Right lobe of liver (tissue), 6 donors: ENCODE measurements around the gene CNPY1. TPM values are rescaled to one million over a fixed set of nuclear protein-coding genes. Genes with fewer than 3 reads are reported as not detected.

Source experiments
- ATAC-seq, 4 donors: fragments of 200-7000 bp; cut with Tn5 transposase; one replicate each; pipeline ENCODE4 v1.9.1; 2020; ENCODE audit warnings: mild to moderate bottlenecking in 4 of 4, moderate library complexity in 4 of 4
- DNase-seq, 3 donors: peaks; one replicate each; pipeline ENCODE4 v3.0.0-alpha.2; 2020
- H3K27ac ChIP-seq, 3 donors: fragments of 200-600 bp; one replicate each; pipeline ENCODE4 v1.8.0; 2022
- H3K27me3 ChIP-seq, 2 donors: fragments of 200-600 bp; one replicate each; pipeline ENCODE4 v1.8.0; 2022
- H3K36me3 ChIP-seq, 4 donors: fragments of 200-600 bp; sonication (generic) in 1 of 4; one replicate each; pipeline versions ENCODE4 v1.5.1 to v1.8.0; 2017 to 2022; ENCODE audit warnings: control low read depth in 1 of 4
- H3K4me1 ChIP-seq, 4 donors: fragments of 200-600 bp; sonication (generic) in 1 of 4; one replicate each; pipeline versions ENCODE4 v1.5.1 to v1.8.0; 2017 to 2022; ENCODE audit warnings: control low read depth in 1 of 4
- H3K4me3 ChIP-seq, 3 donors: fragments of 200-600 bp; one replicate each; pipeline ENCODE4 v1.8.0; 2022
- H3K9me3 ChIP-seq, 4 donors: fragments of 200-600 bp; sonication (generic) in 1 of 4; one replicate each; pipeline versions ENCODE4 v1.5.1 to v1.8.0; 2017 to 2022; ENCODE audit warnings: control low read depth in 1 of 4
- POLR2A ChIP-seq: fragments of 450-650 bp; IDR thresholded peaks from one replicate; pipeline ENCODE4 v1.6.1; 2017; ENCODE audit warnings: antibody characterized with exemption, mild to moderate bottlenecking
- WGBS: methylation state at CpG from one replicate; pipeline ENCODE4 v1.1.6; 2018; ENCODE audit warnings: low coverage, low lambda C conversion rate; ENCODE audit not compliant: insufficient coverage; ENCODE audit errors: missing lambda C conversion rate; 5-methylcytosine and 5-hydroxymethylcytosine counted together
- intact Hi-C, 2 donors: fragments of 100-400 bp; cut with DNase I; formaldehyde crosslinking; loops; one replicate each; pipeline versions ENCODE4 v1.11.2 to v1.14.1; 2022
- total RNA-seq, 6 experiments: library from RNA; depleted of rRNA in 2 of 6; stranded (reverse); fragments of >200 nt in 2 of 6; fragmentation: NEBNext Ultra II Directional in 3 of 6; extraction: Animal tissue kit (Norgen Biotek cat#: 25700) in 3 of 6; gene quantifications; one replicate each; pipeline versions ENCODE4 v1.1.0 to v1.2.4, GENCODE V29; 2016 to 2023
- TF ChIP-seq, protein P1 (sequence below), 4 donors: fragments of 200-600 bp in 3 of 4; fragments of 450-650 bp in 1 of 4; IDR thresholded peaks; one replicate each; pipeline versions ENCODE4 v1.5.1 to v1.8.0; 2016 to 2022; ENCODE audit warnings: antibody characterized with exemption in 4 of 4, mild to moderate bottlenecking in 2 of 4
- donor health status: DM: no; HTN: yes; CAD: no.
- donor health status: DM: no; HTN: no; CAD: no.
- donor health status: DM: no; HTN: no; CAD: no.
- donor health status: DM: no; HTN: yes; CAD: no.
- donor health status: DM: no; HTN: yes; CAD: no.

Gene CNPY1
- total RNA-seq, 6 experiments from 2014 or later: 0.19 TPM; not detected in 5

- H3K36me3 ChIP-seq: no peaks in the 10 kb centered on the region
- no peak overlapping the region for H3K4me3 ChIP-seq
- WGBS: 68% methylated on average over 6 of the region's 7 CpGs
- H3K27ac ChIP-seq: no peak overlapping the region
- DNase-seq (no peak), ATAC-seq (no peak)
- intact Hi-C loops: no loop called here
- H3K9me3 ChIP-seq: no peaks in the 10 kb centered on the region
- no peaks in the 10 kb centered on the region for H3K4me1 ChIP-seq
- TF ChIP-seq, protein P1, sequence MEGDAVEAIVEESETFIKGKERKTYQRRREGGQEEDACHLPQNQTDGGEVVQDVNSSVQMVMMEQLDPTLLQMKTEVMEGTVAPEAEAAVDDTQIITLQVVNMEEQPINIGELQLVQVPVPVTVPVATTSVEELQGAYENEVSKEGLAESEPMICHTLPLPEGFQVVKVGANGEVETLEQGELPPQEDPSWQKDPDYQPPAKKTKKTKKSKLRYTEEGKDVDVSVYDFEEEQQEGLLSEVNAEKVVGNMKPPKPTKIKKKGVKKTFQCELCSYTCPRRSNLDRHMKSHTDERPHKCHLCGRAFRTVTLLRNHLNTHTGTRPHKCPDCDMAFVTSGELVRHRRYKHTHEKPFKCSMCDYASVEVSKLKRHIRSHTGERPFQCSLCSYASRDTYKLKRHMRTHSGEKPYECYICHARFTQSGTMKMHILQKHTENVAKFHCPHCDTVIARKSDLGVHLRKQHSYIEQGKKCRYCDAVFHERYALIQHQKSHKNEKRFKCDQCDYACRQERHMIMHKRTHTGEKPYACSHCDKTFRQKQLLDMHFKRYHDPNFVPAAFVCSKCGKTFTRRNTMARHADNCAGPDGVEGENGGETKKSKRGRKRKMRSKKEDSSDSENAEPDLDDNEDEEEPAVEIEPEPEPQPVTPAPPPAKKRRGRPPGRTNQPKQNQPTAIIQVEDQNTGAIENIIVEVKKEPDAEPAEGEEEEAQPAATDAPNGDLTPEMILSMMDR (IDR thresholded peaks at IDR 0.05): no peak
- no peak for TF ChIP-seq POLR2A
- no peaks in the 10 kb centered on the region for H3K27me3 ChIP-seq
Measured at GRCh38 chr7:155518633-155519032, 27.7 kb downstream of the CNPY1 start.

- no peak overlapping the region for H3K27ac ChIP-seq
- ATAC-seq (no peak), DNase-seq (no peak)
- intact Hi-C loops: no loop called here
- H3K9me3 ChIP-seq: no peaks in the 10 kb centered on the region
- TF ChIP-seq, protein P1 (IDR thresholded peaks at IDR 0.05): no peak
- no peak for TF ChIP-seq POLR2A
- H3K36me3 ChIP-seq: no peaks in the 10 kb centered on the region
- H3K27me3 ChIP-seq: peaks cover 0 to 5% of the 10 kb centered on the region in 2 donors
- H3K4me3 ChIP-seq: no peak overlapping the region
- no peaks in the 10 kb centered on the region for H3K4me1 ChIP-seq
- 76% methylated on average over 3 of the region's 5 CpGs for WGBS
Measured at GRCh38 chr7:155517969-155518368, 28.4 kb downstream of the CNPY1 start.

- H3K4me1 ChIP-seq: no peaks in the 10 kb centered on the region
- no peak overlapping the region for H3K4me3 ChIP-seq
- 67% methylated on average over 8 of the region's 9 CpGs for WGBS
- intact Hi-C loops: no loop called here
- ATAC-seq (no peak), DNase-seq (no peak)
- H3K9me3 ChIP-seq: no peaks in the 10 kb centered on the region
- TF ChIP-seq, protein P1 (IDR thresholded peaks at IDR 0.05): no peak
- TF ChIP-seq POLR2A: no peak
- no peak overlapping the region for H3K27ac ChIP-seq
- H3K27me3 ChIP-seq: peaks cover 5 to 10% of the 10 kb centered on the region in 2 donors
- H3K36me3 ChIP-seq: no peaks in the 10 kb centered on the region
Measured at GRCh38 chr7:155517452-155517851, 28.9 kb downstream of the CNPY1 start.

DNA sequence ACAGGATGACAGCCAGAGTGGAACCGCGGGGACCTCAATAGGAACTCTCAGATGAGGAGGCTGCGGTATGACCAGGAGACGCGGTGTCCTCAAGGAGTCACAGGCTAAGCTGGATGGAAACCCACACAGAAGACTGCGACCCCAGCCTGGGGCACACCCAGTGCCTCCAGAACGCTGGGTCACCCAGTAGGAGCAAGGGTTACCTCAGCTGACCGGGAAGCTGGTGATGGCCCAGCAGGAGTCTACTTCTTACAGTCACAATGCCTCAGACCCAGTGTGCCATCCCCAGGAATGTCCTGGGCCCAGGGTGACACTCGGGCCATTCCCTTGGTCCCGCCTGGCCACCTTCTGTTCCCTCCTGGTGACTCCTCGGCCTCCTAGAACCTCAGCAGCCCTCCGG, 29.9 kb downstream of the CNPY1 start:
- intact Hi-C loops: no loop called here
- no peaks in the 10 kb centered on the region for H3K9me3 ChIP-seq
- H3K27me3 ChIP-seq: peaks cover 10 to 19% of the 10 kb centered on the region in 2 donors
- WGBS: 73% methylated on average over 6 of the region's 12 CpGs
- H3K4me1 ChIP-seq: no peaks in the 10 kb centered on the region
- no peak overlapping the region for H3K27ac ChIP-seq
- DNase-seq (no peak), ATAC-seq (no peak)
- no peaks in the 10 kb centered on the region for H3K36me3 ChIP-seq
- H3K4me3 ChIP-seq: no peak overlapping the region
- TF ChIP-seq POLR2A: no peak
- TF ChIP-seq, protein P1 (IDR thresholded peaks at IDR 0.05): no peak

GRCh38 chr7:155515318-155515717, 31.0 kb downstream of the CNPY1 start:
- ATAC-seq (no peak), DNase-seq (no peak)
- intact Hi-C loops: no loop called here
- Histone ChIP-seq H3K36me3 (no peaks in the 10 kb centered on the region), H3K27ac (no peak overlapping the region), H3K4me3 (no peak overlapping the region), H3K27me3 (peaks cover 10 to 30% of the 10 kb centered on the region in 2 donors), H3K4me1 (no peaks in the 10 kb centered on the region), H3K9me3 (no peaks in the 10 kb centered on the region)
- TF ChIP-seq POLR2A: no peak
- TF ChIP-seq, protein P1 (IDR thresholded peaks at IDR 0.05): no peak
- WGBS: 64% methylated on average over 11 of the region's 11 CpGs
